Thyroid gland (tissue), 4 donors: ENCODE measurements around the gene SLC25A19.

Experiments
- POLR2A ChIP-seq, 2 donors: fragments of 450-650 bp; IDR thresholded peaks; one replicate each; pipeline ENCODE4 v1.6.1; 2017; ENCODE audit warnings: antibody characterized with exemption in 2 of 2, mild to moderate bottlenecking in 2 of 2, moderate library complexity in 1 of 2
- TF ChIP-seq, protein P1 (sequence below), 6 experiments: fragments of 200-600 bp in 3 of 6; fragments of 450-650 bp in 3 of 6; sonication (generic) in 3 of 6; IDR thresholded peaks; one replicate each; pipeline ENCODE4 v1.5.1; 2016 to 2019; ENCODE audit warnings: antibody characterized with exemption in 6 of 6, mild to moderate bottlenecking in 2 of 6, inconsistent platforms in 1 of 6, moderate library complexity in 1 of 6

DNA sequence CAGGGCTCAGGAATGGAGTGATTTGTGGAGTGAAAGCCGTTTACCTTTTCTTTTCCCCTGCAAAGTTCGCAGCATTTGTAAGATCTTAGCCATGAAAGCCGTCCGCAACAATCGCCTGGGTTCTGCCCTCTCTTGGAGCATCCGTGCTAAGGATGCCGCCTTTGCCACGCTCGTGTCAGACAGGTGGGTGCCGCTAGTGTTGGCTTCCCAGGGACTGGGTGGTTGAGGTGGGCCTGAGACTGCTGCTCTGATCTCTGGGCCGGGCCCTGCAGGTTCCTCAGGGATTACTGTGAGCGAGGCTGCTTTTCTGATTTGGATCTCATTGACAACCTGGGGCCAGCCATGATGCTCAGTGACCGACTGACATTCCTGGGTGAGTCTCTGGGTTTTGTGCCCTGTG, 56.4 kb downstream of the SLC25A19 start:
- TF ChIP-seq, protein P1, sequence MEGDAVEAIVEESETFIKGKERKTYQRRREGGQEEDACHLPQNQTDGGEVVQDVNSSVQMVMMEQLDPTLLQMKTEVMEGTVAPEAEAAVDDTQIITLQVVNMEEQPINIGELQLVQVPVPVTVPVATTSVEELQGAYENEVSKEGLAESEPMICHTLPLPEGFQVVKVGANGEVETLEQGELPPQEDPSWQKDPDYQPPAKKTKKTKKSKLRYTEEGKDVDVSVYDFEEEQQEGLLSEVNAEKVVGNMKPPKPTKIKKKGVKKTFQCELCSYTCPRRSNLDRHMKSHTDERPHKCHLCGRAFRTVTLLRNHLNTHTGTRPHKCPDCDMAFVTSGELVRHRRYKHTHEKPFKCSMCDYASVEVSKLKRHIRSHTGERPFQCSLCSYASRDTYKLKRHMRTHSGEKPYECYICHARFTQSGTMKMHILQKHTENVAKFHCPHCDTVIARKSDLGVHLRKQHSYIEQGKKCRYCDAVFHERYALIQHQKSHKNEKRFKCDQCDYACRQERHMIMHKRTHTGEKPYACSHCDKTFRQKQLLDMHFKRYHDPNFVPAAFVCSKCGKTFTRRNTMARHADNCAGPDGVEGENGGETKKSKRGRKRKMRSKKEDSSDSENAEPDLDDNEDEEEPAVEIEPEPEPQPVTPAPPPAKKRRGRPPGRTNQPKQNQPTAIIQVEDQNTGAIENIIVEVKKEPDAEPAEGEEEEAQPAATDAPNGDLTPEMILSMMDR (IDR thresholded peaks at IDR 0.05) = no peak
- TF ChIP-seq POLR2A (IDR thresholded peaks at IDR 0.05) = no peak
